HFF-Myc (cell line): Measurements from ENCODE around the gene OASL.
A peak's percentile ranks its signal among the peaks of the same experiment; 100 is the strongest.

Experiments used
- DNase-seq: peaks from one replicate; pipeline ENCODE4 v3.0.0-alpha.2; 2011; ENCODE audit warnings: low read depth; ENCODE audit errors: extremely low read depth
- H3K4me3 ChIP-seq: replicated peaks from 2 replicates; pipeline ENCODE4 v1.5.1; 2011; ENCODE audit warnings: low read depth, mild to moderate bottlenecking, control low read depth, low read length
- CTCF ChIP-seq: IDR thresholded peaks from 2 replicates; pipeline ENCODE4 v1.5.1; 2012; ENCODE audit warnings: mild to moderate bottlenecking, low read depth, low read length, control low read depth; ENCODE audit errors: missing control alignments

OASL gene

GRCh38 chr12:121064116-121064515, 25.1 kb upstream of the OASL start:
- no peak for TF ChIP-seq CTCF
- no peak overlapping the region for H3K4me3 ChIP-seq
- DNase-seq, result no peak

- no peak for TF ChIP-seq CTCF
- no peak for DNase-seq
- no peak overlapping the region for H3K4me3 ChIP-seq
Observed at GRCh38 chr12:121062391-121063045, 23.5 kb upstream of the OASL start.

GRCh38 chr12:121061831-121062230, 22.8 kb upstream of the OASL start:
- H3K4me3 ChIP-seq, result no peak overlapping the region
- no peak for DNase-seq
- peak; percentile 24 for TF ChIP-seq CTCF

GRCh38 chr12:121060149-121061001, 21.3 kb upstream of the OASL start:
- peak; percentile 16 for DNase-seq
- TF ChIP-seq CTCF, result peak; percentile 32
- H3K4me3 ChIP-seq, result peak overlapping the region; percentile 21; the same call in 1 of the 2 replicates

- no peak for DNase-seq
- no peak for TF ChIP-seq CTCF
- H3K4me3 ChIP-seq, result no peak overlapping the region
Observed at GRCh38 chr12:121059031-121059898, 20.2 kb upstream of the OASL start.

GRCh38 chr12:121057794-121058193, 18.7 kb upstream of the OASL start:
- no peak overlapping the region for H3K4me3 ChIP-seq
- DNase-seq, result no peak
- TF ChIP-seq CTCF, result no peak
